GM06990 (cell line): ENCODE measurements around the gene HNRNPF.
"Not testable (repeated sequence)": the region's sequence is repeated elsewhere in the genome, so short reads cannot be mapped to it uniquely, and the experiment has no call there.

Source experiments
- DNase-seq: peaks from one replicate; pipeline ENCODE4 v3.0.0-alpha.2; 2011; ENCODE audit not compliant: insufficient read length; ENCODE audit errors: extremely low read depth
- H3K27me3 ChIP-seq: replicated peaks from 2 replicates; pipeline ENCODE4 v1.6.0; 2011; ENCODE audit warnings: low read length; ENCODE audit not compliant: control insufficient read depth, insufficient read depth
- H3K36me3 ChIP-seq: 2 replicates; pipeline ENCODE4 v1.5.1; 2011; ENCODE audit warnings: low read length; ENCODE audit not compliant: control insufficient read depth, insufficient read depth
- H3K4me3 ChIP-seq: replicated peaks from 2 replicates; pipeline ENCODE4 v1.5.1; 2011; ENCODE audit warnings: low read depth, mild to moderate bottlenecking, control low read depth, low read length
- TF ChIP-seq, protein P1 (sequence below): IDR thresholded peaks from 2 replicates; pipeline ENCODE4 v1.5.1; 2011; ENCODE audit warnings: low read length, control low read depth, mild to moderate bottlenecking, inconsistent platforms; ENCODE audit not compliant: insufficient read depth, poor library complexity, severe bottlenecking

Gene HNRNPF

DNA sequence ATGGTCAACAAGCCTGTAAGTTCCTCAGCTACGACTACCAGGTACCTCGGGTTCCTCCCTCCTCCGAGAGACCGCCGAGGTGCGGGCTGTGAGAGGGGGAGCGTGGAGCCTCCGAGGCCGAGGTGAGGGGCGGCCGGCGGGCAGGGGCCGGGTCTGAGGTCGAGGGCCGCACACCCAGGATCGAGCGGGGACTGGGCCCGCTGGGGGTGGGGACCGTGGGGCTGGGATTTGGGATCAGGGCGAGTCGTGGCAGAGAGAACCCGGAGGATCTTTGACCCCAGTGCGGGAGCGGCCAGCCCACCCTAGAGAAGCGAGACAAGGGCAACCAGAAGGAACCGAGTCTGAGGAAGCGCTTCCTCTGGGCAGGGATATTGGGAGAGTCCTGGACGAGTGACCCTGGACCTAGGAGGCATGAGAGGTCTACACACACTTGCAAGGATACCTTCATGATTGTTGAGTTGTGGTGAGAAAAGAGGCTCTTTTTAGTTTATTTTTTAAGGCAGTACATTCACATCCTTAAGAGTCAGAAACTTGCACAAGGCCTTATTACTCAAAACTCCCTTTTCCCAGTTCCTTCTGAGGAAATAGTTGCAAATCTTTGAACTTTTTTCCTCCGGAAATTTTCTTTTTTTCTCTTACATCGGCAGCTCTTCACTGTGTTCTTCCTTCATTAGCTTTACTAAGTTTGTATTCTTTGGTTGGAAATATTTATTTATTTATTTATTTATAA is 28.3 kb upstream of the HNRNPF start:
- no peak for DNase-seq
- TF ChIP-seq, protein P1, sequence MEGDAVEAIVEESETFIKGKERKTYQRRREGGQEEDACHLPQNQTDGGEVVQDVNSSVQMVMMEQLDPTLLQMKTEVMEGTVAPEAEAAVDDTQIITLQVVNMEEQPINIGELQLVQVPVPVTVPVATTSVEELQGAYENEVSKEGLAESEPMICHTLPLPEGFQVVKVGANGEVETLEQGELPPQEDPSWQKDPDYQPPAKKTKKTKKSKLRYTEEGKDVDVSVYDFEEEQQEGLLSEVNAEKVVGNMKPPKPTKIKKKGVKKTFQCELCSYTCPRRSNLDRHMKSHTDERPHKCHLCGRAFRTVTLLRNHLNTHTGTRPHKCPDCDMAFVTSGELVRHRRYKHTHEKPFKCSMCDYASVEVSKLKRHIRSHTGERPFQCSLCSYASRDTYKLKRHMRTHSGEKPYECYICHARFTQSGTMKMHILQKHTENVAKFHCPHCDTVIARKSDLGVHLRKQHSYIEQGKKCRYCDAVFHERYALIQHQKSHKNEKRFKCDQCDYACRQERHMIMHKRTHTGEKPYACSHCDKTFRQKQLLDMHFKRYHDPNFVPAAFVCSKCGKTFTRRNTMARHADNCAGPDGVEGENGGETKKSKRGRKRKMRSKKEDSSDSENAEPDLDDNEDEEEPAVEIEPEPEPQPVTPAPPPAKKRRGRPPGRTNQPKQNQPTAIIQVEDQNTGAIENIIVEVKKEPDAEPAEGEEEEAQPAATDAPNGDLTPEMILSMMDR, result no peak

GRCh38 chr10:43436291-43437140 is 27.5 kb upstream of the HNRNPF start, which contains the start of gene ZNF487:
ZNF487 (plus strand) TSS chr10:43437111; CDS start chr10:43475814, 38,703 bp downstream.
- DNase-seq, result peak; percentile 95
- no peaks in the 10 kb centered on the region for H3K27me3 ChIP-seq
- TF ChIP-seq, protein P1, result peak; percentile 27
- peak within 1 kb of the TSS; percentile 88 for H3K4me3 ChIP-seq
- H3K36me3 ChIP-seq, result no peaks in the 10 kb centered on the region

More for the DNA sequence above, 28.3 kb upstream of the HNRNPF start:
- Histone ChIP-seq H3K27me3 (no peaks in the 10 kb centered on the region), H3K4me3 (peak overlapping the region; percentile 88), H3K36me3 (no peaks in the 10 kb centered on the region)

- Histone ChIP-seq H3K4me3 (no peak overlapping the region), H3K36me3 (no peaks in the 10 kb centered on the region), H3K27me3 (no peaks in the 10 kb centered on the region)
- no peak for DNase-seq
- TF ChIP-seq, protein P1, result no peak
Observed at GRCh38 chr10:43430926-43431663, 22.1 kb upstream of the HNRNPF start.

GRCh38 chr10:43427166-43427825 is 18.3 kb upstream of the HNRNPF start:
- DNase-seq, result peak; percentile 55
- TF ChIP-seq, protein P1, result no peak
- no peak overlapping the region for H3K4me3 ChIP-seq
- no peaks in the 10 kb centered on the region for H3K36me3 ChIP-seq
- no peaks in the 10 kb centered on the region for H3K27me3 ChIP-seq

GRCh38 chr10:43426476-43426875 is 17.5 kb upstream of the HNRNPF start:
- not testable (repeated sequence) for H3K36me3 ChIP-seq, H3K4me3 ChIP-seq, H3K27me3 ChIP-seq, DNase-seq
